GM21786 (cell line): Measurements from ENCODE around the gene BRSK1.

Experiments
- ATAC-seq: cut with Tn5 transposase; IDR thresholded peaks from one replicate; pipeline ENCODE4 v1.9.1; 2021; ENCODE audit not compliant: unreplicated experiment

The BRSK1 gene

DNA sequence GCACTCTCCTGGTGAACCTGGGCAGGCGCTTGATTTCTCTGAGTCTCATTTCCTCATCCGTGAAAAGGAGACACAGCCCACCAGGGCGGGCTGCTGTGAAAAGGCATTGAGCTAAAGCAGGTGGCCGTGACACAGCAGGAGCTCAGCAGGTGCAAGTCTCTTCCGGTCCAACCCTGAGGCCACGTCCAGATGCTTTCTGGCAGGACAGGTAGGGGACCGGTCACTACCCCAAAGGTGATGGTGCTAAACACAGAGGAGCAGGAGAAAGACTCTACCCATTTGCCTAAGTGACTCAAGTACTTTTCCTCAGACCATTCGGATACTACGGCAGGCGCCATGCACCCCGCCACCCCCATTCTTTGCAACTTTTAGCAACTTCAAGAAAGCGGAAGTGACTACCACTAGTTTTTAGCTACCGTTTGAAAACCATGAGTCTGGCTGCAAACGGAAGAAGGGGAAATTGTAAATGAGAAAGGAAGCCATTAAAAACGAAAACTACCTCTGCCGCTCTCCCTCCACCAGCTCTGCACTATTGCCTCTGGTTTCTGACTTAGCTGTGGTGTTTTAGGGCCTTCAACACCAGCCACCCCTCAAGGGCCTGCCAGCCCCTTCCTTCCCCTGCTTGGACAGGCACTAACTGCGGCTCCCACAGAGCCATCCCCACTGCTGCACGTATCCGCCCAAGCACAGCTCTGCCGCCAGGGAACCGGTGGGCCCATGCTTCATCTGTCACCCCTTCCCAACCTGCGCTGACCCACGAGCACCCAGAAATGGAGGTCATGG, 29.8 kb upstream of the BRSK1 start:
- ATAC-seq = peak; percentile 41

DNA sequence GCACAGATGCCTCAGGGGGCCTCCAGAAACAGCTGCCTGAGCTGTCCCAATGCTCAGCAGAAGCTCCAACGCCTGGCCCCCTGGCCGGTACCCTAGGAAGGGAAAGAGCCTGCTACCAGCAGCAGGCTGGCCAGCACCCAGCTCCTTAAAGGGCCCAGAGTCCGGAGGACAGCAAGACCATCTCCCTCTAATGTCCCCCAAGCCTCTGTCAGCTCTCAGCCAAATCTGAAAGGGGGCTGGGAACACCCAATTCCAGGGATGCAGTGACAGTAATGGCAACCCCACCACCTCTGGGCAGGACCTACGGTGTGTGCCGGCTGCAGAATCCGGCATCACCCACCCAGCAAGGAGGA, 29.2 kb upstream of the BRSK1 start:
- ATAC-seq = no peak

DNA sequence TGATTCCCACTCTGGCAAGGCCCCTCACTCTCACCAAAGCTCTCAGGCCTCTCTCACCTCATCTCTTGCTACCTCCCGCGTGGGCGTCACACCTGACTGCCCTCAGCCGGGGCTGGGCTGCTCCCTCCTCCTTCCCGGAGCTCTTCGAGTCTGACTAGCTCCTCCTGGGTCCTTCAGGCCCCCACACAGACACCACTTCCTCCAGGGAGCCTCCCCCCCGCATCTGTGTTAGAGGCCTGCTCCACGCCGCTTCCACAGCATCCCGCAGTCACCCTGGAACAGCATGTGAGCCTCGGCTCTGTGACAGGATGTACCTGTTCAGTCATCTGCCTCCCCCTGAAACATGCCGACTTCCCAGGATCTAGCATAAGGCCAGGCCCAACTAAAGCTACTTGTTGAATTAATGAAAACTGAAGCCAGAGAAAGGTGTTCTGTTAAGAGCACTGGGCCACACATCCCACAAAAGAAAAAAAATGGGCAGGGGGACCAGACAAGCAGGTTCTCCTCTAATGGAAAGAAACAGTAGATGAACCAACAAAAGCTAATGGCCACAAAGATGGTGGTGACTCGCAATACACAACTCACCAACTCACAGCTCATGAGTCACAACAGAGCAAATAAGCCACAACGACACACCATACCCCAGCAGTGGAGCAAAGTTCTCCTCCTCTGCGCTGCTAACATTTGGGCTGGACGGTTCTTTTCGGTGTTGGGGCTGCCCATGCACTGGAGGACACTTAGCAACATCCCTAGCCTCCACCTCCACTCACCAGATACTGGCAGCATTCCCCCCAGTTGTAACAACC, 28.0 kb upstream of the BRSK1 start:
- ATAC-seq = no peak

DNA sequence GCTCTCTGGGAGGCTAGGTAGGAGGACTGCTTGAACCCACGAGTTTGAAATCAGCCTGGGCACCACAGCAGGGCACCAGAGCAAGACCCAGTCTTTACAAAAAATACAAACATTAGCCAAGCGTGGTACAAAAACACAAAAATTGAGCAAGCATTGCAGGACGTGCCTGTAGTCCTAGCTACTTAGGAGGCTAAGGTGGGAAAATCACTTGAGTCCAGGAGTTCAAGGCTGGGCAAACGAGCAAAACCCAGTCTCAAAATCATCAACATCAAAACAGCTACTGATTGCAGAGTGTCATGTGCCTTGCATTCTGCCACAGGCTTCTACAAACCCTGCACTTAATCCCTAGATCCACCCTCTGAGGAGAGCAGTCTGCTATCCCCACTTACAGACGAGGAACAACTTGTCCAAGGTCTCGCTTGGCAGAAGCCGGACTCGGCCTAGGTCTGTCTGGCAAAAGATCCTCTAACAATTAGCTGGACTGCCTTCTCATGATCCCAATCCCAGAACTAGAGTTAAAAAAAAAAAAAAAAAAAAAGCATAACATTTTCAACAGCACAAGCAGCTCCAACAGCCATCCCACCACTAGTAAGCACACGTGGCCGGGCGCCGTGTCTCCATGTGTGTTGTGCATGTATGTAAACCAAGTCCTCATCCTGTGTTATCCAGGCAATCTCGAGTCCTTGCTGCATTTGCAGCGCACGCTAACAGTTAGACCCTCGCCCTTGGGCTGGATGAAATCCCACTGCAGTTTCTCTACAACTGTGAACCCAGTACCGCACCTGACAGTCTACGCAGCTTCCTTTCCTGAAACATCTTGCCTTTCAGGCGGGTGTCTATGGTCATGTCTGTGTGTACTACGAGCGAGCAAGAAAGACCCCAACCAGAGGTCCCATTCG, 27.0 kb upstream of the BRSK1 start:
- ATAC-seq = no peak

DNA sequence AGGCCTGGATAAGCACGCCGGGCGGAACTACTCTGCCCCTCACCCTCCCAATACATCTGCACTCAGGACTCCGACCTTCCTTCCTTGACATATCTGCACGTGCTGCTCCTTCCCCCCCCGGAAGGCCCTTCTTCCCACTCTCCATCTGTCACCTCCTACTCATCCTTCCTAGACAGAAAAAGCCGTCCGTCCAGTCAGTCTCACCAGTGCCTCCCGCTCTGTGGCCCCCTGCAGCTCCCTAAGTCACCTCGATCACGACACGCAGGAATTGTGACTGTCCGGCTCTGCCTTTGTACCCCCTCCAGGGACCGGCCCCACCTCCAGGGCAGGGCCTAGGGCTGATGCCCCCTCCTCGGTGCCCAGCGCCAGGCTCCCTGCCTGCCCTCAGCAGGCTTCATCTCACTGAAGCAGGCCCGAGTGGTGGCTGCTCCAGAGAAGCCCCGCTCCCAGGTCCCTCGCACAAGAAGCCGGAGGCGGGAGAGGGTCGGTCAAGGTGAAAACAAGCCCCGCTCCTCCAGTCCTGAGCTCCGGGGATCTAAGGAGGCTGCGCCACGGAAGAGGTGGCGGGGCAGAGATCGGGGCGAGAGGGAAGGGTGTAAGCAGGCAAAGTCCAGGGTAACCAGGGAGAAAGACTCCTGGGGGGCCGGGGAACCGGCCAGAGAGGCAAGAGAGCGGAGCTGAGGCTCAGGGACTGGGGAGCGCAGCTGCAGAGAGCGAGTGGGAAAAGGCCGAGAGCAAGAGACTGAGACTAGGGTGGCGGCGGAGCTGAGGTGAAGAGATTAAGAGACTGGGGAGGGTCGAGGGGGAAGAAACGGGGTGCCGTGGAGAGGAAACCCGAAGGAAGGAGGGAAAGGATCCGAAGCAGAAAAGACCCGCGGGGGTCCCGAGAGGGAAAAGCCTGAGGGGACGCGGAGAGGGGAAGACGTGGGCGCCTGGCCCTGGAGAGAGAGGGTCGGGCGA, 26.1 kb upstream of the BRSK1 start:
- ATAC-seq = no peak

DNA sequence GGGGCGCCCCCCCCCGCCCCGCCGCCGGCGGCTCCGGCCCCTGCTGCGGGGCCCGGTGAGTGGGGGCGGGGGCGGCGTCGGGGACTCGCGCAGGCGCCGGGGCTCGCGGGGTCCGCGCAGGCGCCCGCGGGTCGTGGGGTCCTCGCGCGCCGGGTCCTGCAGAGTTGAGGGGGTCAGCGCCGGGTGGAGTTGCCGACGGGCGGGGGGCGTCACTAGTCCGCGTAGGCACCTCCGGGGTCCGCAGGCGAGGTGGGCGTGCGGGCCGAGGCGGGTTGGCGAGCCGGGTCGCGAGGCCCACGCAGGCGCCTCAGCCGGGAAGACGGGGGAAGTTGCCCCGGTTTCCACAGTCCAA, 25.3 kb upstream of the BRSK1 start:
- ATAC-seq = no peak

DNA sequence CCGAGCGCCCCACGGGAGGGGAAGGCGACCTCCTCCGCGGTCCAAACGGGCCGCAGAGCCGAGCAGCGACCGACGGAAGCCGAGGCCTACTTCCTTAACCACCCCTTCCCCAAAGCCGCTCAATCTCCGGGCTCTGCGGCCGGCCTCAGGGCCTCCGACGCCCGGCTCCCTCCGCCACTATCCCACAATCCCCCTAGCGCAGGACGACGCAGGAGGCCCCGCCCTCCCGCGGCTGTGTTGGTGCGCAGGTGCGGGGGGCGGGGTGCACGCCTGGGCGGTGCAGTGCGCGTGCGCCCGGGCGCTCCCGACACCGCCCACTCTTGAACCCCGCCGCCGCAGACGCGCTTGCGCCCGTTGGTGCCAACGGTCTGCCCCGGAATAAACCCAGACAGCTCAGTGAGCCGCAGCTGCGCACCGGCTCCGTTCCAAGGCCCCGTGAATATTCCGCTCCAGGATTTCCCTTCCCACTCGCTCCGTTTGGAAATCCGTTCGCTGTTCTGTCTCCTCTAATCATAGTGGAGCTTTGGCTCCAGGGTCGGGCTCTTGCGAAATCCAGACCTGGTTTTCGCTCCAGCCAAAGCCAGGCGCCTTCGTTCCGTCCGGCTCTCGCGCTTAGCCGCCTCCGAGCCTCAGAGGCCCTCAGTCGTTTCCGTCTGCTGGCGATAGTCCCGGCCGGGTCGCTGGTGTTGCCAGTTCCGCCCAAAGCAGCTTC, 24.8 kb upstream of the BRSK1 start, which contains the start of gene PPP6R1:
Gene PPP6R1, minus strand, starts transcription at position 190 of the 712 bp plus-strand sequence. CDS start 11,914 bp downstream, outside the sequence.
- peak; percentile 64 for ATAC-seq

DNA sequence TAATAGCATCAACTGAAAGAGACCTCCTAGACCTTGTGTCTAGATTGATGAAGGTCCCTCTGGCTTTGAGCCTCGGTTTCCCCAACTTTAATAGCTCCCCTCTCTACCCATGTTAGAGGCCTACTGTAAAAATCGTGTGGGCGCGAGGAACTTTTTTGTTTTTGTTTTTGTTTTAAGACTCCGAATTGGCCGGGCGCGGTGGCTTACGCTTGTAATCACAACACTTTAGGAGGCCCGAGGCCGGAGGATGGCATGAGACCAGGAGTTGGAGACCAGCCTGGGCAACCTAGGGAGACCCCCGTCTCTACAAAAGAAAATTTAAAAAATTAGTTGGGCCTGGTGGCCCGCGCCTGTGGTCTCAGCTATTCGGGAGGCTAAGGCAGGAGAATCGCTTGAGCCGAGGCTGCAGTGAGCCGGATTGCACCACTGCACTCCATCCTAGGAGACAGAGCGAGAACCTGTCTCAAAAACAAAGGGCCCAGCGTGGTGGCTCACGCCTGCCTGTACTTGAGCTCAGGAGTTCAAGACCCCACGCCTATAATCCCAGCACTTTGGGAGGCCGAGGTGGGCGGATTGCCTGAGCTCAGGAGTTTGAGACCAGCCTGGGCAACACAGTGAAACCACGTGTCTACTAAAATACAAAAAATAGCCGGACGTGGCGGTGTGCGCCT, 24.1 kb upstream of the BRSK1 start:
- no peak for ATAC-seq

DNA sequence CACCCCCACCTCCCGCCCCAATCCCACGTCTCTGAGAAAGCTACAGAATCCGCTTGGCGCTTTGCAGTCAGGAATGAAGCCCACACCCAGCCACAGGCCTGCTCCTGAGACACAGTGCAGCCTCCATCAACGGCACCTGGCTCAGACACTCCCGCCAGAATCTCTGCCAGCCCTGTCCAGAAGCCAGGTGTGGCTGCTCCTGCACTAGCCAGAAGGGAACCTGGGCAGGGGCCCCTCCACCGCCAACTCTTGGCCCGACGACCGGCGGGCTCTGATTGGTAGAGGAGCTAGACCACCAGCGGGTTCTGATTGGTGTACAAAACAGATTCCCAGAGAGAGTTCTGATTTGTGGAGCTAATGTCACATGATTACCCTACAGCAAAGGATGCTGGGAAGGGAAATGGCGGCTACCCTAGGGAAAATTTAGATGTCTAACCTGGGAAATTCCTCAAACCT, 22.1 kb upstream of the BRSK1 start:
- ATAC-seq = no peak

DNA sequence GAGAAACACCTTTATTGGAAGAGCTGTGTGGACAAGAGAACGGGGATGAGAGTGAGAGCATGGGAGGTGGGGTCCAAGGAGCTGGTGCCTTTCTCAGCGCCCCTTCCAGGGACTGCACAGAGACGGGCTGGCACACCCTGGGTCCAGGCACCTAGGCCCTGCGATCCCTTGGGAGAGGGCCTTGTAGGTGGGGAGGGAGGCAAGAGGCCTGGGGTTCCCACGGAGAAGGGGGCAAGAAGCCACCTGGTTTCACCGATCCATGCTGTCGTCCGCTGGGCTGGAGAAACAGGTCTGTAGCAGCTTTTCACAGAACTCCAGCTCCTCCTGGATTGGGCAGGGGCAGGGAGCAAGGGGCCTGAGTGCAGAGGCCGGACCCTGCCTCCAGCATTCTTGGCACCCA, 21.4 kb upstream of the BRSK1 start:
- ATAC-seq = no peak

DNA sequence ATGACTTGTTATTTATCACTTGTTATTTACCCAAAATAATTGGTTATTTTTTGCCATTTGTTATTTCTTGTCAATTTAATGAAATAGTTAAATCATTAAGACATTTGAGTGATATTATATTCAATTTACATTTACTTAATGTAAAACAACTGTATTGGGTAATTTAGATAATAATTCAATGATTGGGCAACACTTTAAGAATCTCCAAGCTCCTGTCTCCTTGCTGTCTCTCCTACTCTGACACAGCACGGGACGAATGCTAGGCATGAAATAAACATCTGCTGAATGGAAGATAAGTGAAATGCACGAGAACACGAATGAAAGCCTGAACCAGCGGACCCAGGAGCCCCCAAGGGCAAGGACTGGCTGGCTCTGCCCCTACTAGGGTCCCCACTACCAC, 19.3 kb upstream of the BRSK1 start:
- ATAC-seq = no peak

DNA sequence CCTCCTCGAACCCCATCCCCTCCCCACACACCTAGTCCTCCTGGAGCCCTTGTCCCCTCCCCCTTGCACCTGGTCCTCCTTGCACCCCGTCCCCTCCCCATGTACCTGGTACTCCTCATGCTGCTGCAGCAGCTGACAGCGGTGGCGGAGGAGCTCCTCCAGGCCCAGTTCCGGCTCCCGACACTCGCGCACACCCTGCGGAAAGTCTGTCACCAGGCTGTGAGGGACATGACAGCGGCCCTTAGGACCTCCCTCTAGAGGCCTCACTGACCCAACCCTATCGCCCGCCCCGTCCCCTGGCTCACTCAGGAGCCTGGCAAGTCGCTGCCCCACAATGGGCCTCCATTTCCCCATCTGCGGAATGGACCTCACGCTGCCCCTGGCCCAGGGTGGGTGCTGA, 18.6 kb upstream of the BRSK1 start:
- ATAC-seq = no peak

DNA sequence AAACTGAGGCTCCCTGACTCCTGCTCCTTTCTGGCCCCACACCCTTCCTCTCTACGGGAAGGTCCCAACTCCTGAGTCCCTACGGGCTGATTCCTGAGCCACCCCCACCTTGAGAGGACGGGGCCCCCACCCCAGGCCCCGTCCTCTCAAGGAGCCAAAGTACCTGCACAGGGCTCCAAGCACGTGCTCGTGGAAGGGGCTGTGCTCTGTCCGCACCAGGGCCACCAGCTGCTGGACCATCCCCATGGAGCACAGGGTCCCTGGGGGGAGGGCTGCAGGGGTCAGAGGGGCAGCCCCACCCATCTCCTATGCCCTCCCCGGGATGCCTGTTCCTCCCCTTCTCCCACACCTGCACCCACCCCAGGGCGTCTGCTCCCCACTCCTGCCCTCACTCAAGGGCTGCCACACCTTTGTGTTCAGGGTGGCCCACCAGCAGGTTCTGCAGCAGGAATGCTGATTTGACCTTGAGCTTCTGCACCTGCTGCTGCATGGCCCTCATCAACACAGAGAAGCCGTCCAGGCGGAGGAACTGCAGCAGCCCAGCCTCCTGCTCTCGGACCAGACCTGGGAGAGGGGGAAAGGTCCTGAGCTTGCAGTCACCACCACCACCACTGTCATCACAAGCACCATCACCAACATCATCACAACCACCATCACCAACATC, 17.9 kb upstream of the BRSK1 start:
- ATAC-seq = no peak

DNA sequence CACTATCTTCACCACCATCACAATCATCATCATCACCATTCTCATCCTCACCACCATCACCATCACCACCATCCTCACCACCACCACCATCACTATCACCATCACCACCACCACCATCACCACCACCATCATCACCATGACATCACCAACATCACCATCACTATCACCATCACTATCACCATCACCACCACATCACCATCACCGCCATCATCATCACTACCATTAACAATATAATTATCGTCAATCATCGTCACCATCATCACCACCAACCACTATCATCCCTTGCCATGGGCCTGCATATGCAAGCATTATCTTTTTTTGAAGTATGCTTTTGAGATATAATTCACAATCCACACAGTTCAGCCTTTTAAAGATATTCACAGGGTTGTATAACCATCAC, 17.4 kb upstream of the BRSK1 start:
- ATAC-seq = no peak

DNA sequence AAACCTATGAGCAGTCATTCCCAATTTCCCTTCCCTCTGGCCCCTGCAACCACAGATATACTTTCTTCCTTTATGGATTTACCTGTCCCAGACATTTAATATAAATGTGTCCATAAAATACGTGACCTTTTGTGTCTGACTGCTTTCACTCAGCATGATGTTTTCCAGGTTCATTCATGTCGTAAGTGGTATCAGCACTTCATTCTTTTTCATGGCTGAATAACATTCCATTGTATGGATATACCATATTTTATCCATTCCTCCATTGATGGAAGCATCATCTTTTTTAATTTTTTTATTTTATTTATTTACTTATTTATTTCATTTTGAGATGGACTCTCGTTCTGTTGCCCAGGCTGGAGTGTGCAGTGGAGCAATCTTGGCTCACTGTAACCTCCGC, 17.0 kb upstream of the BRSK1 start:
- ATAC-seq = no peak

DNA sequence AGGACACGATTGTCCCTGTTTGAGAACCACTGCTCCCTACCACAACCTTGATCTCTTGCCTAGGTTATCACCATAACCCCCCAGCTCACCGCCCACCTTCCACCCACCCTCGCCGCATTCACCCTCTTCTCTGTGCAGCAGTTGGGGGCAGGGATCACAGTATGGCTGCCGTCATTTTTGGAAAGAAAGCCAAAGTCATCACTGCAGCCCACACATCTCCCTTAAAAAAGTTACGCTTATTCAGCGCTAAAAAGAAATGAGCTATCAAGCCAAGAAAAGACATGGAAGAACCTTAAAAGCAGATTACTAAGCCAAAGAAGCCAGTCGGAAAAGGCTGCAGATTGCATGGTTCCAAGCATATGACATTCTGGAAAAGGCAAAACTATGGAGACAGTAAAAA, 14.5 kb upstream of the BRSK1 start:
- ATAC-seq = no peak

DNA sequence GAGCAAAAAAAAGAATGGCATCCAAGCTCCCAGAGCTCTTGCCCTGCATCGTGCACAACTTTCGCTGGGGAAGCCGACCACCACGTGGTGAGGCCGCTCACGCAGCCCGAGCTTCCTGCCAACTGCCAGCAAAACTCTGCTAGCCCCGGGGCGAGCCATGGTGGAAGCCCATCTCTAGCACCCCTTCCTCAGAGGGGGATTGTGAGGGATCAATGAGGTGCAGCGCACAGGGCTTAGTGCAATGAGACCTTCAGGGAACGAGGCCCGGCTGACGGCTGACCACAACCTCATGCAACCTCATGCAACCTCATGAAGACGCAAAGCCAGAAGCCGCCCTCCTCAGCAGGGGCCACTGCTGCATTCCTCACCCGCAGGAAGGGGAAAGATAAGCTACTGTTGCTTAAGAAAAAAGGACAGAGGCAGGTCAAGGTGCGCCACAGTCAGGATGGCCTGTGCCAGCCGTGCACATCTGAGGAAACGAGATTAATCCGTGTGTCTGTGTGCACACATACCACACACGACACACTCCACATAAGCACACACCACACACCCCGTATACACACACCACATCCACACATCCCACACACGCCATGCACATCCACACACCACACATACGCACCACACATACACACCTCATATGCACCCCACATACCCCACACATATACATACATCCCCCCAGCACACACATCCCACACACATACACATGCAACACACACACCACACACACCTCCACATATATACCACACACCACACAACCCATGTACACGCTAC, 13.4 kb upstream of the BRSK1 start:
- no peak for ATAC-seq

DNA sequence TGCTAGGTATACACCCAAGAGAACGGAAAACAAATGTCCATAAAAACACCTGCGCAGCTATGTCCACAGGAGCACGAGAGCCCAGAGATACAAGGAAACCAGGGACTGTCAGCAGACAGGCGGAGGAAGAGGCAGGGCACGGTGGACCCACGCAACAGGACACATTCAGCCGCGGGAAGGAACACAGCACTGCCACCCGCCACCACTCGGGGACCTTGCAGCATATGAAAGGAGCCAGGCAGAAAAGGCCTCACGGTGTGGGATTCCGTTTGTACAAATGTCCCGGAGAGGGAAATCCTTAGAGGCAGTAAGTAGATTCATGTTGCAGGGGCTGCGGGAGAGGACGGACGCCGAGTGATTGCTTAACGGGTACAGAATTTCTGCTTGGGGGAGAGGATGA, 11.7 kb upstream of the BRSK1 start:
- ATAC-seq = no peak
